CD4-positive, alpha-beta T cell (primary cell): ENCODE data around the gene POP4. TPM values are rescaled to one million over a fixed set of nuclear protein-coding genes. Genes with fewer than 3 reads are reported as not detected.

Experiments
- ATAC-seq: fragments of 200-7000 bp; cut with Tn5 transposase; one replicate; pipeline ENCODE4 v1.10.0; 2022; ENCODE audit warnings: mild to moderate bottlenecking; ENCODE audit not compliant: poor library complexity
- CTCF ChIA-PET: fragments of 350-600 bp; sonication (Branson Sonifier 250); formaldehyde crosslinking; loops from one replicate; lab custom pipeline; 2021; ENCODE audit warnings: antibody characterized with exemption, inconsistent platforms; lab: Charles Lee
- POLR2A ChIA-PET: fragments of 350-600 bp; sonication (Branson Sonifier 250); formaldehyde crosslinking; loops from one replicate; lab custom pipeline; 2021; ENCODE audit warnings: antibody characterized with exemption, inconsistent platforms; lab: Charles Lee
- DNase-seq, 14 experiments: peaks; one replicate each; pipeline ENCODE4 v3.0.0-alpha.2; 2013 to 2020; ENCODE audit warnings: mixed read lengths in 2 of 14
- H3K27ac ChIP-seq, 2 donors: one replicate each; pipeline versions ENCODE4 v1.5.1 to v1.7.0; 2013; ENCODE audit warnings: low read length in 2 of 2, low read depth in 1 of 2, mild to moderate bottlenecking in 1 of 2
- H3K27me3 ChIP-seq, 2 experiments: 1 replicate in 1 of 2; 2 replicates in 1 of 2; pipeline versions ENCODE4 v1.6.1 to v1.7.0; 2013; ENCODE audit warnings: low read length in 2 of 2, control low read depth in 1 of 2, mild to moderate bottlenecking in 1 of 2, moderate library complexity in 1 of 2; ENCODE audit not compliant: insufficient read depth in 2 of 2, control insufficient read depth in 1 of 2
- H3K36me3 ChIP-seq: one replicate; pipeline ENCODE4 v1.6.1; 2013; ENCODE audit warnings: low read length, control low read depth; ENCODE audit not compliant: insufficient read depth
- H3K4me1 ChIP-seq: one replicate; pipeline ENCODE4 v1.6.1; 2013; ENCODE audit warnings: low read length, control low read depth; ENCODE audit not compliant: insufficient read depth
- H3K4me3 ChIP-seq: one replicate; pipeline ENCODE4 v1.5.1; 2013; ENCODE audit warnings: mild to moderate bottlenecking, low read length, moderate library complexity
- H3K9me3 ChIP-seq, 2 experiments: 1 replicate in 1 of 2; 2 replicates in 1 of 2; pipeline versions ENCODE4 v1.6.1 to v1.7.0; 2013; ENCODE audit warnings: low read length in 2 of 2, mild to moderate bottlenecking in 2 of 2, control low read depth in 1 of 2, moderate library complexity in 1 of 2; ENCODE audit not compliant: control insufficient read depth in 1 of 2, insufficient read depth in 1 of 2
- H3K27ac Mint-ChIP-seq: one replicate; pipeline ENCODE4 v1.8.0; 2020; ENCODE audit warnings: mixed read lengths
- H3K27me3 Mint-ChIP-seq: one replicate; pipeline ENCODE4 v1.8.0; 2021; ENCODE audit warnings: mixed read lengths
- H3K36me3 Mint-ChIP-seq: one replicate; pipeline ENCODE4 v1.8.0; 2021; ENCODE audit warnings: low read depth, mixed read lengths
- H3K4me1 Mint-ChIP-seq: one replicate; pipeline ENCODE4 v1.8.0; 2021; ENCODE audit warnings: low read depth, mixed read lengths
- H3K4me3 Mint-ChIP-seq: one replicate; pipeline ENCODE4 v1.8.0; 2020; ENCODE audit warnings: mild to moderate bottlenecking, mixed read lengths
- H3K9me3 Mint-ChIP-seq: one replicate; pipeline ENCODE4 v1.8.0; 2020; ENCODE audit warnings: mixed read lengths
- intact Hi-C, 2 experiments: fragments of 100-400 bp; cut with DNase I in 1 of 2; cut with micrococcal nuclease in 1 of 2; formaldehyde crosslinking; loops; one replicate each; pipeline versions ENCODE4 v1.15.1 to v1.9.0; 2023 to 2025; cut with DNase I, micrococcal nuclease
- total RNA-seq, 174 experiments: library from RNA in 2 of 174; stranded (reverse) in 2 of 174; gene quantifications; one replicate each; pipeline ENCODE4 v1.2.3 and lab custom pipeline; 2021 to 2026
- TF ChIP-seq, protein P1 (sequence below): fragments of 200-600 bp; IDR thresholded peaks from one replicate; pipeline ENCODE4 v1.8.0; 2022; ENCODE audit warnings: antibody characterized with exemption, mild to moderate bottlenecking

Gene POP4
- total RNA-seq, 2 experiments from 2014 or later = 40.5 to 42.0 TPM

DNA sequence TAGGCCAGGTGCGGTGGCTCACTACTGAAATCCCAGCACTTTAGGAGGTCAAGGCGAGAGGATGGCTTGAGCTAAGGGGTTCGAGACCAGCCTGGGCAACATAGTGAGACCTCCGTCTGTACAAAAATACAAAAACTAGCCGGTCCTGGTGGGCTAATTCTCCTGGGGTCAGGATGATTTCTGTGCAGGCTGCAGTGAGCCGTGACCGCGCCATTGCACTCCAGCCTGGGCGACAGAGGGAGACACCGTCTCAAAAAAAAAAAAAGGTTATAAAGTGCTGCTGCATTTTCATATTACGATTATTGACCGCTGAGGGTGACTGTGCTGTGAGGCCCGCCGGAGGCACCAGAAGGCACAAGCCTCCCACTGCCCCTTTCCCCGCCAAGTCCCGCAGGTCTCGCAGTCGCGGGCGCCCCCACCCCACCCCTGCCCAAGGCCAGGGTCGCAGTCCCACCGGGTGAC lies 58.7 kb downstream of the POP4 start:
- Mint-ChIP-seq H3K36me3 (peaks cover 20% of the 10 kb centered on the region), H3K4me3 (peak overlapping the region; percentile 89), H3K9me3 (no peaks in the 10 kb centered on the region), H3K27me3 (no peaks in the 10 kb centered on the region), H3K4me1 (peaks cover 73% of the 10 kb centered on the region), H3K27ac (peak overlapping the region; percentile 92)
- Histone ChIP-seq H3K4me1 (peaks cover 58% of the 10 kb centered on the region), H3K27ac (peak overlapping the region in 1 of 2 donors; percentile 85), H3K9me3 (no peaks in the 10 kb centered on the region), H3K4me3 (peak overlapping the region; percentile 97), H3K36me3 (peaks cover 8% of the 10 kb centered on the region), H3K27me3 (no peaks in the 10 kb centered on the region)
- TF ChIP-seq, protein P1, sequence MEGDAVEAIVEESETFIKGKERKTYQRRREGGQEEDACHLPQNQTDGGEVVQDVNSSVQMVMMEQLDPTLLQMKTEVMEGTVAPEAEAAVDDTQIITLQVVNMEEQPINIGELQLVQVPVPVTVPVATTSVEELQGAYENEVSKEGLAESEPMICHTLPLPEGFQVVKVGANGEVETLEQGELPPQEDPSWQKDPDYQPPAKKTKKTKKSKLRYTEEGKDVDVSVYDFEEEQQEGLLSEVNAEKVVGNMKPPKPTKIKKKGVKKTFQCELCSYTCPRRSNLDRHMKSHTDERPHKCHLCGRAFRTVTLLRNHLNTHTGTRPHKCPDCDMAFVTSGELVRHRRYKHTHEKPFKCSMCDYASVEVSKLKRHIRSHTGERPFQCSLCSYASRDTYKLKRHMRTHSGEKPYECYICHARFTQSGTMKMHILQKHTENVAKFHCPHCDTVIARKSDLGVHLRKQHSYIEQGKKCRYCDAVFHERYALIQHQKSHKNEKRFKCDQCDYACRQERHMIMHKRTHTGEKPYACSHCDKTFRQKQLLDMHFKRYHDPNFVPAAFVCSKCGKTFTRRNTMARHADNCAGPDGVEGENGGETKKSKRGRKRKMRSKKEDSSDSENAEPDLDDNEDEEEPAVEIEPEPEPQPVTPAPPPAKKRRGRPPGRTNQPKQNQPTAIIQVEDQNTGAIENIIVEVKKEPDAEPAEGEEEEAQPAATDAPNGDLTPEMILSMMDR = peak; percentile 55
- DNase-seq (no peak), ATAC-seq (peak; percentile 1)
- intact Hi-C loops = loop anchor here in 1 of 2 experiments (2.0 to 10.0 kb wide), 5 partner anchors 26 to 1870 kb away; partner anchors contain the start of genes CCNE1 and POP4
- CTCF ChIA-PET = interaction anchor here (1.0 to 5.5 kb wide), 7 partner anchors 8 to 58 kb away, joined by 3 to 33 read pairs (median 7); partner anchors contain the start of gene POP4
- POLR2A ChIA-PET = interaction anchor here (0.9 to 5.7 kb wide), 14 partner anchors 8 to 277 kb away, joined by 3 to 104 read pairs (median 5); partner anchors contain the start of genes C19orf12, POP4 and URI1

DNA sequence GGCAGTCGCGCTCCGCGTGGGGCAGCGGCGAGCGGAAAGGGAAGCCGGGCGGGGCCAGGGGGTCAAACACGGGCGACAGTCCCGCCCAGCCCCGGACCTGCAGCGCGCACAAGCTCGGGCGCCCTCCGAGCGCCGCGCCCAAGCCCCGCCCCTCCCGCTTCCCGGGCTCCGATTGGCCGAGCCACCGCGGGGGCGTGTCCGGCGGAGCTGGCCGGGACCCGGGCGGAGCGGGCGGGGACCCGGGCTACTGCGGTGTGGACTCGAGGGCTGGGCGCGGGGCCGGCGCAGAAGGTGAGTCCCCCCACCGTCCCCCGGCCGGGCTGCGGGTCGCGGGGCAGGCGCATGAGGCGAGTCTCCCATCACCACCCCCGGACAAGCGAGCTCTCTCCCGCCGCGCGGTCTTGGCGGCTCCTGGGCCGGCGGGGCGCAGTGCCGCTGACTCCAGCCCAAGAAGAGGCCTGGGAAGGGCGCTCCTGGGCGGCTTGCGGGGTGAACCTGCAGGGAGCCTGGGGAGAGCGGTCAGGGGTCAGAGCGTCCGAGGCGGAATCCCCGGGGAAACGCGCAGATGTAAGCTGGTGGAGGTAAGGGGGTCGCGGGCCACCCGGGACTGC lies 59.2 kb downstream of the POP4 start, which contains the start of gene PLEKHF1:
TSS of gene PLEKHF1 (plus strand) at position 247 of the 611 bp plus-strand sequence. CDS start 8,379 bp downstream, outside the sequence.
- ATAC-seq = peak; percentile 63
- Mint-ChIP-seq H3K27ac (peak within 1 kb of the TSS; percentile 98), H3K4me3 (peak within 1 kb of the TSS; percentile 93), H3K4me1 (peaks cover 76% of the 10 kb centered on the region), H3K36me3 (peaks cover 26% of the 10 kb centered on the region), H3K27me3 (no peaks in the 10 kb centered on the region), H3K9me3 (no peaks in the 10 kb centered on the region)
- Histone ChIP-seq H3K4me3 (peak within 1 kb of the TSS; percentile 97), H3K36me3 (peaks cover 9% of the 10 kb centered on the region), H3K27ac (peak within 1 kb of the TSS; percentile 67 to 85), H3K27me3 (no peaks in the 10 kb centered on the region), H3K9me3 (no peaks in the 10 kb centered on the region), H3K4me1 (peaks cover 58% of the 10 kb centered on the region)
- TF ChIP-seq, protein P1 = peak; percentile 17
- intact Hi-C loops = loop anchor here in 1 of 2 experiments (2.0 to 10.0 kb wide), 5 partner anchors 25 to 1871 kb away; partner anchors contain the start of genes CCNE1 and POP4
- ChIA-PET CTCF (interaction anchor here (1.0 to 5.5 kb wide), 7 partner anchors 8 to 58 kb away, joined by 3 to 33 read pairs (median 7); partner anchors contain the start of gene POP4), POLR2A (interaction anchor here (0.9 to 5.7 kb wide), 14 partner anchors 7 to 277 kb away, joined by 3 to 104 read pairs (median 5); partner anchors contain the start of genes C19orf12, POP4 and URI1)
- peak; percentile 52 to 91 (median 78) for DNase-seq

DNA sequence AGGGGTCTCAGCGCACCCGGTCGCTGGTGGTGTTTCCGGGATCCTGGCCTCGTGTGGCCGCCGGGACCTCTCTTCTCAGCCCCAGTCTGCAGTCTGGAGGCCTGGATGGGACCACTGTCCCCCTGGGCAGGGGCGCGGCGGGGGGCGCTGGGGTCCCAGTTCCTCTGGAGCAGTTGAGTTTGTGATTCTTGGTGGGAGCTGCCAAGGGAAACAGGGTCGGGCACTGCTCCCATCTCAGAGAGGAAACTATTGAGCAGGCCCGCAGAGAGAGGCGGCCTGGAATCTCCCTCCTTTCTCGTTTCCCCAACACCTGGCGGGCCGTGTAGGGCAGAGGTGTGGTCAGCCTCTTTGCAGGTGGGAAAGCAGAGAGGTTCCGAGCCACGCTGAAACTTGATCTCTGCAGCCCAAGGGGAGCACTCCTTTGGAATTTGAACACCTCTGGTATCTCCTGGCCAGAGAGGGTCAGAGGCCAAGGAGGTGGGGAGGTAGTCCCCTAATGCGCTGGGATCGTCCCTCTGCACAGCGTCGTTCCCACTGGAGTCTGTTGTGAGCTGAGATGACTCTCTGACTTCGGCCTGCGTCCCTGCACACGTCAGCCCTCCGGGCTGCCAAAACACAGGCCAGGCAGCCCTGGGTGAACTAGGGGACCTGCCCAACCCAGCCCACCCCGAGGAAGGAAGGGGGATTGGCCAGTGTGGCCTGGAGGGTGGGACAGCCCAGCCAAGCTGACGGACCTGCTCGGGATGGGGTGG lies 59.9 kb downstream of the POP4 start:
- Histone ChIP-seq H3K4me3 (peak overlapping the region; percentile 97), H3K36me3 (peaks cover 9% of the 10 kb centered on the region), H3K27me3 (no peaks in the 10 kb centered on the region), H3K27ac (peak overlapping the region; percentile 67 to 85), H3K4me1 (peaks cover 58% of the 10 kb centered on the region), H3K9me3 (no peaks in the 10 kb centered on the region)
- Mint-ChIP-seq H3K27ac (peak overlapping the region; percentile 98), H3K9me3 (no peaks in the 10 kb centered on the region), H3K4me3 (peak overlapping the region; percentile 93), H3K27me3 (no peaks in the 10 kb centered on the region), H3K36me3 (peaks cover 29% of the 10 kb centered on the region), H3K4me1 (peaks cover 75% of the 10 kb centered on the region)
- TF ChIP-seq, protein P1 = no peak
- ChIA-PET POLR2A (interaction anchor here (0.9 to 5.7 kb wide), 16 partner anchors 6 to 276 kb away, joined by 3 to 104 read pairs (median 6); partner anchors contain the start of genes C19orf12, POP4 and URI1), CTCF (interaction anchor here (1.0 to 5.5 kb wide), 7 partner anchors 7 to 59 kb away, joined by 3 to 33 read pairs (median 7); partner anchors contain the start of gene POP4)
- DNase-seq (peak in 5 of 14 experiments; percentile 28 to 71 (median 46)), ATAC-seq (no peak)
- intact Hi-C loops = loop anchor here in 1 of 2 experiments (2.0 to 10.0 kb wide), 5 partner anchors 25 to 1871 kb away; partner anchors contain the start of genes CCNE1 and POP4
